ENCODE results near the gene ADRA2B.
"Not testable (repeated sequence)": the region's sequence is repeated elsewhere in the genome, so short reads cannot be mapped to it uniquely, and the experiment has no call there.

The ADRA2B gene

GRCh38 chr2:96116424-96116878, at the start of gene ADRA2B:
Gene ADRA2B (minus strand): TSS chr2:96116571. CDS start chr2:96116149, 422 bp downstream.
- DNase-seq = no peak

- DNase-seq = no peak
Measured at GRCh38 chr2:96164459-96165184, 48.3 kb upstream of the ADRA2B start.

DNA sequence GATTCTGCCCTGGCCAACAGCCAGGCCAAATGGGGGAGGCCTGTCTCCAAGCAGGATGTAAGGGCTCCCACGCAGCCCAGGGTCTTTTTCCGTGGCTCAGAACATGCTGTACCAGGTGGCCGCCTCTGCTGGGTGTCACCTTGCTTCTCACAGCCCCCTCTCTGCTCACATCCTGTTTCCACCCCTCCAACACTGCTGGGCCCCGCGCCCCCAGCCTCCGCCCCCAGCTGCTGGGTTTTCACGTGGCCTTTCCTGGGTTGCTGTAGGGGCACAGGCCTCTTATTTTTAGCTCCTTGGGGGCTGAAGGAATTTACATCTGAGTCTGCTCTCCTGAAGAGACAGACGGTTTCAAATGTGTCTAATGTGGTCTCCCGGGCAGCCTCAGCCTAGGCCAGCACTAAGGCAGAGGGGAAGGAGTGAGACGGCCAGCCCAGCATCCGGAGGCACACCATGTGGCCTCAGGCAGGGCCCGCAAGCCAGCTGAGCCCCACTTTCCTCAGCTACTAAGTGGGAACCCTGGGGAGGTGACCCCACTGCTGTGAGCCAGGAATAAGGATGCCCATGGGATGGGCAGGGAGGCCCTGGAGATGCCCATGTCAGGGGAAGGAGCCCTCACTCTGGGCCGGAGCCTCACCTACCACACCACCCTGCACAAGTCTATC, 47.5 kb upstream of the ADRA2B start:
- DNase-seq = no peak

DNA sequence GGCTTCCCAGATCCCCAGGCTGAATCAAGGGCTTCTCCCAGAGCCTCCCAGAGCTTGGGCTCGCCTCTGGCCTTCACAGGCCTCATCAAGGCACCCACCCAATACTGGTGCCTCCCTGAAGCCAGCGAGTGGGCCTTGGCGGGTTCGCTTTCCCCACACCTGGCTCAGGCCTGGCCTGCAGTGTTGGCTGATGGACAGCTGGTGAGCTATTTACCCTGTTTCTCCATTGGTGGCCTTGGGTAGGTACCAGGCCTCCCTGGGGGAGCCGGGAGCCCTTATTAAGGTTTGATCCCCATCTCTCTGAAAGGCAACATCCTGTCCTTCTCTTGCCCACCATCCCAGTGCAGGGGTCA, 47.0 kb upstream of the ADRA2B start:
- no peak for DNase-seq

DNA sequence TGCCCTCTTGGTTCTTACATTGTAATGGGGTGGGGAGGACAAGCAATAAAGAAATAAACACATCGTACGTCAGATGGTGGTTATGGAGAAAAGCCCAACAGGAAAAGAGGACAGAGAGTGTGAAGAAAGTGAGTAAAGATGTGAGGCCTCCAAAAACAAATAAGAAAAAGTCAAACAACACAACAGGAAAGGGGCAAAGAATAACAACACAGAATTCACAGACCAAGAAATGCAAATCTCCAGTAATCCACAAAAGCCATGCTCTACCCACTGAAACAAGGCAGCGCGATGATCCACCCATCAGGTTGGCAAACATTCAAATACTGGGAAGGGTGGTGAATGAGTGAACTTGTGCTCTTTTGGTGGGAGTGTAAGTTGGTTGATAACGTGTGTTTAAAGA, 45.5 kb upstream of the ADRA2B start:
- DNase-seq = no peak

- DNase-seq = not testable (repeated sequence)
Measured at GRCh38 chr2:96160366-96160765, 44.0 kb upstream of the ADRA2B start.

- no peak for DNase-seq
Measured at GRCh38 chr2:96159084-96159830, 42.9 kb upstream of the ADRA2B start.

- DNase-seq = no peak
Measured at GRCh38 chr2:96158554-96158940, 42.2 kb upstream of the ADRA2B start.

GRCh38 chr2:96157649-96158553, 41.5 kb upstream of the ADRA2B start:
- DNase-seq = no peak

DNA sequence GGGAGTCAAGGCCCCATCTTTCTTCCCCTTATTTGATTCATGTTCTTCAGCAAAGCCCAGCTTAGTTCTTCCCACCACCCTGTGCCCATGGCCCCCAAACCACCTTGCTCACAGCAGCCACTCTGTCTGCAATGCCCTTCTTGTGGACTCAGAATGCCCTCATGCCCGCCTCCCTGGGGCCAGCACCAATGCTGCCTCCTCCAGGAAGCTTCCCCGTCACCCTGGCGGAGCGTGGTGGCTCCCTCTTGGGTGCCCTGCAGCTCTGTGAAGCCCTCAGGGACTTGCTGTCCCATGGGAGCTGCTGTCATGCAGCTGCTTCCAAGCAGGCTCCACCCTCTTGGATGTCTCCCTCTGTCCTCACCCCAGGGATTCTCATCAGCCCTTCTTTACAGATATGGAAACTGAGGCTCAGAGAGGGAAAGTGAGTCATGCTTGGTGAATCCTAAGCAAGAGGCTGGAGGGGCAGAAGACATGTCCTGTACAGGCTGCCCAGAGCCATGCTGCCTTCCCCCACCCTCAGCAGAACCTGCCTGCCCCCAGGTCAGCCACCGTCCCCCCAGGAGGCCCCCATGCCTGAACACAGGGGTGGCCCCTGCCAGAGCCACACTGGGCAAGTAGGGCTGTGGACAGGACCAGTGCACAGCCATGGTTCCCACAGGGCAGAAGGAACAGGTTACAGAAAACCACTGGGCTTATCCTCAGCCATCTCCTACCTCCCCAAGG, 40.7 kb upstream of the ADRA2B start:
- DNase-seq = no peak

GRCh38 chr2:96156011-96156820, 39.8 kb upstream of the ADRA2B start:
- DNase-seq = no peak

DNA sequence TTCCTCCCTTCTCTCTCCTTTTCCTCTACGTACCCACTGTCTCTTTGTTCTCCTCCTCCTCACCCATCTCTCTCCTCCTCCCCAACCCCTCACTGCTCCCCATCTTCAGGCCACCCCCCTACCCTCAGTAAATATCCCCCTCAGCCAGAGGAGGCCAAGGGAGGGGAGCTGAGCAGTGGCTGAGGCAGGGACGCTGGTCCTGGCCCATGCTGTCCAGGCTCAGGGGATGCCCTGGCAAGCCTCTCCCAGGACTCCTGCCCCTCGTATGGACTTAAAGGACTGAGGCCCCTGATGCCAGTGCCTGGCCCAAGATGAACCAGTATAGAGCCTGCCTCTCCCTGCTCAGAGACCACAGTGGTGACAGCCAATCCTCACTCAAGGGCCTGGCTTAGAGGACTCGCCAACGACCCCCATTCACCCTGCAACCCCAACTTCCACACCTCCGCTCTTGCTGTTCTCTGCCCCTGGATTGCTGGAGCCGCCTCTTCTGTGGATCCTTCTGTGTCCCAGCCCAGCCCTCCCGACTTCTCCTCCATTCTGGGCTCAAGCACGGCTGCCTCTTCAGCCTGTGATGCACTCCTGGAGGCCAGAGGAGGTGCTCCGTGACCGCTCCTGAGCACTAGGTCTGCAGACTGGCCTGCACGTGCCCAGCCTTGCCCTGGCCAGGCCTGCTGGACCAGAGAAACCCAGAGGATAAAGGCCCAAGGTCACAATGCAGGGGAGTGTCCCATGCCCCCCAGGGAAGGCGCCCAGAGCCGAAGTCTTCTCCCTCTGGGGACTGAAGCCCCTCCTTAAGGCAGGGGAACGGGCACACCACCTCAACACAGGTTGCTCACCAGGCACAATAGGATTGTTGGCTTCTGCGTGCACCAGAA, 38.4 kb upstream of the ADRA2B start:
- DNase-seq = no peak

DNA sequence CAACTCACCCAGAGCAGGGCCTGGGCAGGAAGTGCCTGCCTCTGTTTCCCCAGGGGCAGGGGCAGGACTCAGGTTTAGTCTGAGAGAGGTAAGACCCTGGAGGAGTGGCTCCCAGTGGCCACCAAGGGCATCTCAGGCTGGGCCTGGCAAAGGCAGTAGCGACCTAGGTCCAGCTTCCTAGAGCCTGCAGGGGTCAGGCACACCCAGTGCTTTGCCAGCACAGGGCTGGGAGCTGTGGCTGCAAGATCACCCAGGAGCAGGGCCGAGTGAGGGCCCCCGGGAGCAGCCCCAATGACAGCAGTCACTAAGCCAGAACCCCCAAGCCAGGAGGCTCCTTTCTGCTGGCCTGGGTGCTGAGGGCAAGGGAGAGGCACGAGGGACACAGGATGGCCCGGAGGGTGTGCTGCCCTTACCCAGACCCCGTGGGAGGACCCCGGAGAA, 37.6 kb upstream of the ADRA2B start:
- DNase-seq = no peak

DNA sequence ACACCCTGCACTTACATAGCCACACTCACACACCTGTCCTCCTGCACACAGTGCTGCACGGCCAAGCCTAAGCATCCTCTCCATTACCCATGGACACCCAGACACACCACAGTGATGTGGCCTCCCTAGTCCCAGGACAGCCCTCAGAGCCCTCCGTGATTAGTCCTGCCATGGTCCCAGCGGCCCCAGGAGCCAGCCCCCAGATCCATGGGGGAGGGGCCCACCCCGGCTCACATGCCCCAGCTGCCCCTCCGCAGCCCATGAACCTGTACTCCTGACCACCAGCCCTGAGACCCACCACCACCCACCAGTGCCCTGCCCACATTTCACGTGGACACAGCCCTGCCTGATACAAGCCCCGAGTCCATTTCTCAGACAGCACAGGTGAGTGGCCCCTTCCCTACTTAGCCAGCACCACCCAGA, 36.9 kb upstream of the ADRA2B start:
- no peak for DNase-seq

DNA sequence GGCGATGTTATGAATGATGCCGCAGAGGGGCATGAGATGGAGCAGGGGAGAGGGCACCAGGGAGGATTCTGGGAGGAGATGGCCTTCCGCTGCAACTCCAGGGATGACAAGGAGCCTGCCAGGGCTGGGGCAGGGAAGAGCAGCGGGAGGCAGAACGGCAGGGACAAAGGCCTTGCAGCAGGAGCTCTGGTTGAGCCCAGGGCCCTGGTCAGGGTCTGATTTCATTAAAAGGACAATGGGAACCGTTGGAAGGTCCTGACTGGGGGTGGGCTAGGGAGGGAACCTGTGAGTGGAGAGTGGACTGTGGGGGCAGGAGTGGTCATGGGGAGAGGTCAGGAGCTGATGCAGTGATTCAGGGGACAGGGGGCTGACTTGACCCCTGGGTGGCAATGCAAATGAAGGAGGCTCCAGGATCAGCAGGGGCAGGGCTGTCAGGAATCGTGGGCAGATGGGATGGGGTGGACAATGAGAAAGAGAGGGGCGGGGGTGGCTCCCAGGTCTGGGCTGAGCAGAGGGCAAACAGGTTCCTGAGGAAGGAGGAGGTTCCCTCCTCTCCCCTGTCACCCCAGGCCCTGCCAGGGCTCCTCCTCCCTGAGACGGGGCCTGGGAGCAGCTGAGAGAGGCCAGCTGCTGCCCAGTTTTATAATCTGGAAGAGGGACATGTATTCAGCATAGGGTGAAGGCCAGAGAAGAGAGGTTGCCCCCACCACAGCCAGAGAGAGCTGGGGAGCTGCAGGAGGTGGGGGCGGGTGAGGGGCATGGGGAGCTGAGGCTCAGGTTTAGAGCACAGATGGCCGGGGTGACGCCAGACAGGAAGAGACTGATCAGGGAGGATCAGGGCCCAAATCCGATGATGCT, 36.2 kb upstream of the ADRA2B start:
- DNase-seq = no peak

DNA sequence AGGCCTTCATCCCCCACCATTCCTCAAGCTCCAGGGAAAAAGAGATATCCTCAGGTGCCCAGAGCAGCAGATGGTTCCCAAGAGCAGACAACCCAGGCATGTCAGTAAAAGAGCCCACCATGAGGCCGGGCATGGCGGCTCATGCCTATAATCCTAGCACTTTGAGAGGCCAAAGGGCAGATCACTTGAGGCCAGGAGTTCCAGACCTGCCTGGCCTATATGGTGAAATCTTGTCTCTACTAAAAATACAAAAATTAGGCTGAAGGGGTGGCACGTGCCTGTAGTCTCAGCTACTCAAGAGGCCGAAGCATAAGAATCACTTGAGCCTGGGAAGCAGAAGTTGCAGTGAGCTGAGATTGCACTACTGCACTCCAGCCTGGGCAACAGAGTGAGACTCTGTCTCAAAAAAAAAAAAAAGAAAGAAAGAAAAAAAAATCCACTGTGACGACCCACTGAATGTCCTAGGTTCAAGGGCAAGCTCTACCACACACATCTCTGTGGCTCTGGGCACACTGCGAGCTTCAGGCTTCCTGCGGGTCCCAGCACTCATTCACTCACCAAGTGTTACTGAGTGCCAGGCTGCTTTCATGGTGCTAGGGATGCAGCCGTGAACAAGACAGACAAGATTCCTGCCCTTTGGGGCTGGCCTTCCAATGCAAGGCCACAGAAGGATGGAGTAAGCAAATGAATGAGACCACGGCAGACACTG, 35.4 kb upstream of the ADRA2B start:
- DNase-seq = no peak

- DNase-seq = no peak
Measured at GRCh38 chr2:96150791-96151594, 34.6 kb upstream of the ADRA2B start.

Data from NCI-H446 (cell line).